Stimulated activated CD8-positive, alpha-beta memory T cell treated with anti-CD3 and anti-CD28 coated beads, Interleukin-15, amount 100 ng/mL, for 48 hours (primary cell): ENCODE measurements around the gene GLI2.

Experiments
- DNase-seq, 2 donors: peaks; one replicate each; pipeline ENCODE4 v3.0.0-alpha.2; 2020; ENCODE audit warnings: low read depth in 2 of 2

GLI2 gene

GRCh38 chr2:120758181-120759144 lies 22.8 kb downstream of the GLI2 start:
- no peak for DNase-seq

GRCh38 chr2:120759543-120760331 lies 24.1 kb downstream of the GLI2 start:
- no peak for DNase-seq

- no peak for DNase-seq
Observed at GRCh38 chr2:120760446-120761135, 24.9 kb downstream of the GLI2 start.

- DNase-seq, result no peak
Observed at GRCh38 chr2:120761164-120761861, 25.6 kb downstream of the GLI2 start.

- no peak for DNase-seq
Observed at GRCh38 chr2:120761911-120762310, 26.2 kb downstream of the GLI2 start.

GRCh38 chr2:120762341-120763061 lies 26.8 kb downstream of the GLI2 start:
- no peak for DNase-seq

- no peak for DNase-seq
Observed at GRCh38 chr2:120763508-120763907, 27.8 kb downstream of the GLI2 start.

- no peak for DNase-seq
Observed at GRCh38 chr2:120763931-120764330, 28.3 kb downstream of the GLI2 start.

- DNase-seq, result no peak
Observed at GRCh38 chr2:120764492-120764891, 28.8 kb downstream of the GLI2 start.

GRCh38 chr2:120764991-120765677 lies 29.5 kb downstream of the GLI2 start:
- DNase-seq, result no peak

GRCh38 chr2:120765678-120766469 lies 30.2 kb downstream of the GLI2 start:
- no peak for DNase-seq

GRCh38 chr2:120766470-120767351 lies 31.0 kb downstream of the GLI2 start:
- DNase-seq, result no peak

GRCh38 chr2:120767486-120768005 lies 31.9 kb downstream of the GLI2 start:
- DNase-seq, result no peak

GRCh38 chr2:120768112-120769048 lies 32.7 kb downstream of the GLI2 start:
- no peak for DNase-seq

- no peak for DNase-seq
Observed at GRCh38 chr2:120769076-120769786, 33.6 kb downstream of the GLI2 start.

- no peak for DNase-seq
Observed at GRCh38 chr2:120769787-120770120, 34.1 kb downstream of the GLI2 start.
